Muscle layer of duodenum (tissue), 2 donors: Measurements from ENCODE around the gene SORCS2.

Experiments used
- H3K27ac ChIP-seq: one replicate; pipeline ENCODE4 v1.7.0; 2013; ENCODE audit warnings: mild to moderate bottlenecking, low read length
- H3K27me3 ChIP-seq: one replicate; pipeline ENCODE4 v1.7.0; 2013; ENCODE audit warnings: low read depth, mild to moderate bottlenecking, control low read depth, low read length
- H3K36me3 ChIP-seq, 2 donors: one replicate each; pipeline ENCODE4 v1.7.0; 2013; ENCODE audit warnings: low read length in 2 of 2, control low read depth in 1 of 2, mild to moderate bottlenecking in 1 of 2; ENCODE audit not compliant: insufficient read depth in 2 of 2, control insufficient read depth in 1 of 2
- H3K4me1 ChIP-seq, 2 donors: one replicate each; pipeline ENCODE4 v1.7.0; 2013; ENCODE audit warnings: low read length in 2 of 2, mild to moderate bottlenecking in 2 of 2, control low read depth in 1 of 2, moderate library complexity in 1 of 2; ENCODE audit not compliant: insufficient read depth in 2 of 2, control insufficient read depth in 1 of 2
- H3K4me3 ChIP-seq, 2 donors: one replicate each; pipeline ENCODE4 v1.7.0; 2013; ENCODE audit warnings: low read length in 2 of 2, low read depth in 1 of 2, mild to moderate bottlenecking in 1 of 2
- H3K9me3 ChIP-seq, 2 donors: one replicate each; pipeline ENCODE4 v1.7.0; 2013; ENCODE audit warnings: low read length in 2 of 2, control low read depth in 1 of 2, mild to moderate bottlenecking in 1 of 2; ENCODE audit not compliant: control insufficient read depth in 1 of 2
- donor health status: healthy.

The SORCS2 gene

DNA sequence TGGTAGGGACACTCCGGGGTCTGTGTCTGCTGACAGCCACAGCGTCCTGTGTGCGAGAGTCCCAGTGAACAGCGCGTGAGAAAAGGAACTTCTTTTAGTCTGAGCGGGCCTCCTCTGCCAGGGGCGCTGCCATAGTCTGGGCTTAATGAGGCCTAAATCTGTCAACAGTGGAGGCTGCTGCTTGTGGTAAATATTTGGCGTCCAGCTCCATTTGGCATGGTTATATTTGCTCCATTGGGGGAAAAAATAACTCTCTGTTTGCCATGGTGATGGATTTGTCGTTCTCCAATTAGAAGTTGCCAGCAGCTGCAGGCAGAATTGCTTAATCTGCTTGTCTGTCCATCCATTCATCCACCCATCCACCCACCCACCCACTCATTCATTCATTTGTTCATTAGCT lies 313.8 kb downstream of the SORCS2 start:
- no peaks in the 10 kb centered on the region for H3K36me3 ChIP-seq
- H3K4me3 ChIP-seq: no peak overlapping the region
- H3K27ac ChIP-seq: no peak overlapping the region
- no peaks in the 10 kb centered on the region for H3K27me3 ChIP-seq
- H3K9me3 ChIP-seq: no peaks in the 10 kb centered on the region
- H3K4me1 ChIP-seq: no peaks in the 10 kb centered on the region

- Histone ChIP-seq H3K27me3 (no peaks in the 10 kb centered on the region), H3K4me1 (no peaks in the 10 kb centered on the region), H3K4me3 (no peak overlapping the region), H3K9me3 (no peaks in the 10 kb centered on the region), H3K36me3 (no peaks in the 10 kb centered on the region), H3K27ac (no peak overlapping the region)
Measured at GRCh38 chr4:7506572-7506971, 314.2 kb downstream of the SORCS2 start.

GRCh38 chr4:7507381-7507780 lies 315.0 kb downstream of the SORCS2 start:
- no peaks in the 10 kb centered on the region for H3K4me1 ChIP-seq
- H3K27ac ChIP-seq: no peak overlapping the region
- H3K27me3 ChIP-seq: no peaks in the 10 kb centered on the region
- no peaks in the 10 kb centered on the region for H3K36me3 ChIP-seq
- no peaks in the 10 kb centered on the region for H3K9me3 ChIP-seq
- H3K4me3 ChIP-seq: no peak overlapping the region

DNA sequence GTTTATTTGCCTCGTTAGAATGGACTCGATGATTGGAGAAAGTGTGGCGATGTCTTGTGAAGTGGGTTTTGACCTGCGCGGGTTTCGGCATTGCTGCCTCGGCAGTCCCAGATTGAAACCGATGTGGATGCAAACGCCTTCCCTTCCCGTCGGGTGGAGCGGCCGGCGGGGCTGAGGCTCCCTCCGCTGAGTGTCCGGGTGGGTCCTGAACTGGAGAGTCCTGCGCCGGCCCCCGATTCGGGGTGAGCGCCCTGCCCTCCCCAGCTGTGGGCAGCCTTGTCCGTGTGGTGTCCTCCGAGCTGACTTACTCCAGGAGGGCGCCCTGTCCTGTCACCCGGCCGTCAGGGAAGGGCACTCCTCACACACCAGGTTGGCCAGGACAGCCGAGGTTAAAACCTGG lies 317.7 kb downstream of the SORCS2 start:
- Histone ChIP-seq H3K4me3 (no peak overlapping the region), H3K4me1 (no peaks in the 10 kb centered on the region), H3K27me3 (no peaks in the 10 kb centered on the region), H3K9me3 (no peaks in the 10 kb centered on the region), H3K27ac (no peak overlapping the region), H3K36me3 (no peaks in the 10 kb centered on the region)

DNA sequence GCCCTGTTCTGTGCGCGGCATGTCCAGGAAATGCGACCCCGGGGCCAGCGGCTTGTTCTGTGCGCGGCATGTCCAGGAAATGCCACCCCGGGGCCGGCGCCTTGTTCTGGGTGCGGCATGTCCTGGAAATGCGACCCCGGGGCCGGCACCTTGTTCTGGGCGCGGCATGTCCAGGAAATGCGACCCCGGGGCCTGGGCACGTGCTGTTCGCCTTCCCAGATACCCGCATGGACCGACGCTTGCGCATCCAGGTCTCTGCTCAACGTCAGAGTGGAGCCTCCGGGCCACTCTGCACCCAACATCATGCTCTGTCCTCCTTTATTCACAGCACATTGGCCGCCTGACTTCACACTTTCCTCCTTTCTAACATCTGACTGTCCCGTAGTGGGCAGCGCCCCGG lies 318.2 kb downstream of the SORCS2 start:
- Histone ChIP-seq H3K27ac (no peak overlapping the region), H3K4me3 (no peak overlapping the region), H3K36me3 (no peaks in the 10 kb centered on the region), H3K9me3 (no peaks in the 10 kb centered on the region), H3K27me3 (no peaks in the 10 kb centered on the region), H3K4me1 (no peaks in the 10 kb centered on the region)

GRCh38 chr4:7511525-7511924 lies 319.2 kb downstream of the SORCS2 start:
- Histone ChIP-seq H3K27me3 (no peaks in the 10 kb centered on the region), H3K4me3 (no peak overlapping the region), H3K36me3 (no peaks in the 10 kb centered on the region), H3K27ac (no peak overlapping the region), H3K9me3 (no peaks in the 10 kb centered on the region), H3K4me1 (peaks cover 0 to 6% of the 10 kb centered on the region in 2 donors)

GRCh38 chr4:7512428-7512827 lies 320.1 kb downstream of the SORCS2 start:
- no peak overlapping the region for H3K27ac ChIP-seq
- no peak overlapping the region for H3K4me3 ChIP-seq
- no peaks in the 10 kb centered on the region for H3K36me3 ChIP-seq
- H3K27me3 ChIP-seq: no peaks in the 10 kb centered on the region
- no peaks in the 10 kb centered on the region for H3K9me3 ChIP-seq
- H3K4me1 ChIP-seq: peaks cover 0 to 6% of the 10 kb centered on the region in 2 donors

GRCh38 chr4:7512946-7513345 lies 320.6 kb downstream of the SORCS2 start:
- Histone ChIP-seq H3K9me3 (no peaks in the 10 kb centered on the region), H3K36me3 (no peaks in the 10 kb centered on the region), H3K27me3 (no peaks in the 10 kb centered on the region), H3K27ac (no peak overlapping the region), H3K4me1 (peaks cover 0 to 6% of the 10 kb centered on the region in 2 donors), H3K4me3 (no peak overlapping the region)

DNA sequence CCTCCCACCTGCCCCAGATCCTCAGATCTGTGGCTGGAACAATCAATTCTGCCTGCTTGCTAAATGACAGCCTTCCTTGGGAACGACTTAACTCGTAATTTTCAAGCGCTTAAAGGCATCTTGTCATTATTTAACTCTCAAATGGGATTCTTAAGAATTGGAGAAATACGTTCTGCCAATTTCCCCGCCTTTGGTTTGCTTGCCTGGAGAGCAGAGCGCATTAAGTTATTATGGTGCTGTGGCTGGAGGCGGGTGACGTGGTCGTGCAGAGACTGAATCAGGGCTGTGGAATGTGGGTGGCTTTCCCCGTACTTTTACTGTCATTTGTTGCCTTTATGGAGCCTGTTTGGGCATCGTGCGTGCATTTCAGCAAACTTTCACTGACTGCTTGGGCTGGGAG lies 321.3 kb downstream of the SORCS2 start:
- H3K9me3 ChIP-seq: no peaks in the 10 kb centered on the region
- H3K36me3 ChIP-seq: no peaks in the 10 kb centered on the region
- H3K4me1 ChIP-seq: peaks cover 0 to 6% of the 10 kb centered on the region in 2 donors
- H3K4me3 ChIP-seq: no peak overlapping the region
- H3K27me3 ChIP-seq: no peaks in the 10 kb centered on the region
- H3K27ac ChIP-seq: no peak overlapping the region

- Histone ChIP-seq H3K4me1 (peaks cover 0 to 6% of the 10 kb centered on the region in 2 donors), H3K9me3 (no peaks in the 10 kb centered on the region), H3K4me3 (no peak overlapping the region), H3K27ac (no peak overlapping the region), H3K27me3 (no peaks in the 10 kb centered on the region), H3K36me3 (no peaks in the 10 kb centered on the region)
Measured at GRCh38 chr4:7514281-7514680, 321.9 kb downstream of the SORCS2 start.

- Histone ChIP-seq H3K4me1 (peaks cover 0 to 6% of the 10 kb centered on the region in 2 donors), H3K36me3 (no peaks in the 10 kb centered on the region), H3K27ac (no peak overlapping the region), H3K27me3 (no peaks in the 10 kb centered on the region), H3K4me3 (no peak overlapping the region), H3K9me3 (no peaks in the 10 kb centered on the region)
Measured at GRCh38 chr4:7514789-7515188, 322.5 kb downstream of the SORCS2 start.

DNA sequence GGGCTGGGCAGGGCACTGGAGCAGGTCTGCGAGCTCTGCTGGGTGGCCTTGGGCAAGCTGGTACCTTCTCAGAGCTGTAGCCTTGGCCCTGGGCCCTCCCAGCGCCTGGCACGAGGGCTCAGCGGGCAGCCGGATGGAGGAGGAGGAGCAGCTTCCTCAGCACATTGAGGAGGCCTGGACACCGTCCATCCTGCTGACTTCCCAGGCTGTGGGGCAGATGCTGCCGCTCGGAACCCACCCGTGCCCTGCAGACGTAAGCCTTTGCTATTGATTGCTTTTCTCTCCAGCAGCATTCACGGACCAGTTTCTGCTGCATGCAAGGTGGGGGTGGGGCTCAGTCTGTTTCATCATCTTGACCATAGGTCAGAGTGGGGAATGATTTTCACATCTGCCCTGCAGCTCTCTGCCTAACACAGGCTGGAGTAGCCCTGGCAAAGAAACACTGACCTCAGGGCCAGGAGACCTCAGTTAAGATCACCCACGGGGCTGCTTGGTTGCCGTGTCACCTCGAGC lies 323.1 kb downstream of the SORCS2 start:
- H3K27me3 ChIP-seq: no peaks in the 10 kb centered on the region
- no peaks in the 10 kb centered on the region for H3K36me3 ChIP-seq
- peaks cover 0 to 6% of the 10 kb centered on the region in 2 donors for H3K4me1 ChIP-seq
- no peak overlapping the region for H3K4me3 ChIP-seq
- no peaks in the 10 kb centered on the region for H3K9me3 ChIP-seq
- H3K27ac ChIP-seq: no peak overlapping the region
